Activated T-helper 1 cell treated with anti-CD3 and anti-CD28 coated beads, Interleukin-12 subunit alpha, Interleukin-12 subunit beta, Interleukin-2, Interleukin-4 antibody, amounts not matched to agents 30 ng/mL and 10 ng/mL and 1 ng/mL, durations not matched to agents 14 hours and 24 hours and 36 hours (primary cell): ENCODE data around the gene EIF3B. TPM values are rescaled to one million over a fixed set of nuclear protein-coding genes. Genes with fewer than 3 reads are reported as not detected.
"Not testable (repeated sequence)": the region's sequence is repeated elsewhere in the genome, so short reads cannot be mapped to it uniquely, and the experiment has no call there.

ENCODE experiments used
- DNase-seq: peaks from one replicate; pipeline ENCODE4 v3.0.0; 2021; ENCODE audit warnings: low spot score
- H3K27ac Mint-ChIP-seq: one replicate; pipeline ENCODE4 v1.8.0; 2021; ENCODE audit warnings: mild to moderate bottlenecking, mixed read lengths
- H3K27me3 Mint-ChIP-seq: one replicate; pipeline ENCODE4 v1.8.0; 2022; ENCODE audit warnings: mild to moderate bottlenecking, moderate library complexity, mixed read lengths; ENCODE audit not compliant: insufficient read depth
- H3K36me3 Mint-ChIP-seq: one replicate; pipeline ENCODE4 v1.8.0; 2021; ENCODE audit warnings: low read depth, mixed read lengths
- H3K4me1 Mint-ChIP-seq: one replicate; pipeline ENCODE4 v1.8.0; 2021; ENCODE audit warnings: low read depth, mixed read lengths
- H3K4me3 Mint-ChIP-seq: one replicate; pipeline ENCODE4 v1.8.0; 2021; ENCODE audit warnings: mild to moderate bottlenecking, moderate library complexity, mixed read lengths
- H3K9me3 Mint-ChIP-seq: one replicate; pipeline ENCODE4 v1.8.0; 2021; ENCODE audit warnings: mixed read lengths
- intact Hi-C: fragments of 100-400 bp; cut with micrococcal nuclease; formaldehyde crosslinking; loops from one replicate; pipeline ENCODE4 v1.15.1; 2024
- total RNA-seq: library from RNA; stranded (reverse); gene quantifications from 2 replicates; pipeline ENCODE4 v1.2.3, GENCODE V29; 2022

EIF3B gene
- total RNA-seq, result 269 and 270 TPM in 2 replicates

DNA sequence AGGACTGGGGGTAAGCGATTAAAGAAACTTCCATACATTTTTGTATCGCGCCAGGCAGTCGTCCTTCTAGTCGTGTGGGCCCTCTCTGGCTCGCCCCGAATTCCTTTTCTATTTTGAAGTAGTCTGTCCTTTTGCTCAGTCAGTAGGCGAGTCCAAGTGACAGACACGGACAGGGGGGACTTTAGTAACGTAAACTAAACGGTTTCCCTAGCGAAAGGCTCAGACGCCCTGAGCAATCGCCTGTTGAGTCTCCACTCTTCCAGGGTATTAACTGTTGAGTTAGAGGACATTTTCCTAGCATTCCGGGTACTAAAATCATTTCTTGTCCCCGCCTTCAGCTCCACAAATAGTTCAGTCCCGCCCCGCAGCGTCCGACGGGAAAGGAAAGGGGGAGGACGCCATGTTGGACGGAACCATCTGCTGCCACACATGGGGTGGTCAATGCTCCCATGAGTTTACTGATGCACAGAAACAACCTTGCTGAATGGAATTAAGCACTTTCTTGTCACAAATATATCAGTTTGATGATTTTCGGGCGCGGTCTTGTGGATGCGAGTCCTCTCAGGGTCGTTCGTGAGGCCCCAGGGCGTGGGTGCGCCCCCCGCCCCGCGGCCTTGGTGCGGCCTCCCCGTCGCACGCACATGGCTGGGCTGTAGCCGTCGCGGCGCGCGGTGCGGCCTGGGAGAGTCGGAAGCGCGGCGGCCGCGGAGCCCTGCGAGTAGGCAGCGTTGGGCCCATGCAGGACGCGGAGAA is at the start of gene EIF3B:
Gene EIF3B (plus strand): TSS at position 642 of the 753 bp plus-strand sequence. CDS start 95 bp downstream, at position 737.
- Mint-ChIP-seq H3K9me3 (no peaks in the 10 kb centered on the region), H3K4me1 (peaks cover 21% of the 10 kb centered on the region), H3K36me3 (peaks cover 17% of the 10 kb centered on the region), H3K27ac (peak within 1 kb of the TSS; percentile 100), H3K27me3 (no peaks in the 10 kb centered on the region), H3K4me3 (peak within 1 kb of the TSS; percentile 92)
- intact Hi-C loops, result loop anchor here (1.0 to 10.0 kb wide), 8 partner anchors 40 to 895 kb away; partner anchors contain the start of genes BRAT1, MAD1L1, MICALL2 and PSMG3
- peak; percentile 85 for DNase-seq

DNA sequence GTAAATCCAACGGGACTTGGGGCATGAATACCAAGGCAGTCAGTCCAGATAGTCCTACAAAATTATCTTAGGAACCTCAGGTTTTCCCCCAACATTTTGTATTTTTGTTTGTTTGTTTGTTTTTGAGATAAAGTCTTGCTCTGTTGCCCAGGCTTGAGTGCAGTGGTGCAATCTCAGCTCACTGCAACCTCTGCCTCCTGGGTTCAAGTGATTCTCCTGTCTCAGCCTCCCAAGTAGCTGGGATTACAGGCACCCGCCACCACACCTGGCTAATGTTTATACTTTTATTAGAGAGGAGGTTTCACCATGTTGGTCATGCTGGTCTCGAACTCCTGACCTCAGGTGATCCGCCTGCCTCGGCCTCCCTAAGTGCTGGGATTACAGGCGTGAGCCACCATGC is 49.4 kb upstream of the EIF3B start:
- H3K27me3 Mint-ChIP-seq, H3K36me3 Mint-ChIP-seq, H3K27ac Mint-ChIP-seq, H3K9me3 Mint-ChIP-seq, H3K4me3 Mint-ChIP-seq, DNase-seq, intact Hi-C loops: not testable (repeated sequence)
- H3K4me1 Mint-ChIP-seq, result peaks cover 20% of the 10 kb centered on the region

GRCh38 chr7:2306688-2307087 is 47.9 kb upstream of the EIF3B start:
- Mint-ChIP-seq H3K27ac (no peak overlapping the region), H3K4me3 (no peak overlapping the region), H3K9me3 (no peaks in the 10 kb centered on the region), H3K36me3 (peaks cover 2% of the 10 kb centered on the region), H3K4me1 (peaks cover 6% of the 10 kb centered on the region), H3K27me3 (no peaks in the 10 kb centered on the region)
- intact Hi-C loops, result no loop called here
- DNase-seq, result no peak

GRCh38 chr7:2307690-2308107 is 46.9 kb upstream of the EIF3B start:
- peaks cover 2% of the 10 kb centered on the region for H3K36me3 Mint-ChIP-seq
- H3K4me3 Mint-ChIP-seq, result no peak overlapping the region
- H3K27ac Mint-ChIP-seq, result no peak overlapping the region

GRCh38 chr7:2309889-2310331 is 44.7 kb upstream of the EIF3B start:
- peaks cover 2% of the 10 kb centered on the region for H3K36me3 Mint-ChIP-seq
- no peaks in the 10 kb centered on the region for H3K9me3 Mint-ChIP-seq
- no peak overlapping the region for H3K27ac Mint-ChIP-seq
- H3K27me3 Mint-ChIP-seq, result no peaks in the 10 kb centered on the region
- DNase-seq, result no peak
- intact Hi-C loops, result loop anchor here (5.0 kb wide), 2 partner anchors 247 to 388 kb away; partner anchors contain the start of genes BRAT1 and IQCE
- no peak overlapping the region for H3K4me3 Mint-ChIP-seq
- peaks cover 15% of the 10 kb centered on the region for H3K4me1 Mint-ChIP-seq

More at GRCh38 chr7:2307690-2308107, 46.9 kb upstream of the EIF3B start:
- Mint-ChIP-seq H3K4me1 (peaks cover 15% of the 10 kb centered on the region), H3K9me3 (no peaks in the 10 kb centered on the region), H3K27me3 (no peaks in the 10 kb centered on the region)
- intact Hi-C loops, result no loop called here
- no peak for DNase-seq

- no peaks in the 10 kb centered on the region for H3K27me3 Mint-ChIP-seq
- intact Hi-C loops, result loop anchor here (5.0 kb wide), 2 partner anchors 245 to 390 kb away; partner anchors contain the start of genes BRAT1 and IQCE
- peaks cover 2% of the 10 kb centered on the region for H3K36me3 Mint-ChIP-seq
- peak overlapping the region; percentile 21 for H3K27ac Mint-ChIP-seq
- peaks cover 15% of the 10 kb centered on the region for H3K4me1 Mint-ChIP-seq
- H3K9me3 Mint-ChIP-seq, result no peaks in the 10 kb centered on the region
- H3K4me3 Mint-ChIP-seq, result peak overlapping the region; percentile 60
- DNase-seq, result no peak
These were observed 42.2 kb upstream of the EIF3B start for GRCh38 chr7:2312267-2312929.

- DNase-seq, result no peak
- peaks cover 8% of the 10 kb centered on the region for H3K4me1 Mint-ChIP-seq
- peak overlapping the region; percentile 87 for H3K27ac Mint-ChIP-seq
- H3K9me3 Mint-ChIP-seq, result no peaks in the 10 kb centered on the region
- intact Hi-C loops, result loop anchor here (1.0 to 5.0 kb wide), 6 partner anchors 41 to 743 kb away; partner anchors contain the start of genes BRAT1, CHST12, EIF3B and IQCE
- peak overlapping the region; percentile 91 for H3K4me3 Mint-ChIP-seq
- no peaks in the 10 kb centered on the region for H3K27me3 Mint-ChIP-seq
- H3K36me3 Mint-ChIP-seq, result no peaks in the 10 kb centered on the region
These were observed 41.0 kb upstream of the EIF3B start for GRCh38 chr7:2313450-2314208.

DNA sequence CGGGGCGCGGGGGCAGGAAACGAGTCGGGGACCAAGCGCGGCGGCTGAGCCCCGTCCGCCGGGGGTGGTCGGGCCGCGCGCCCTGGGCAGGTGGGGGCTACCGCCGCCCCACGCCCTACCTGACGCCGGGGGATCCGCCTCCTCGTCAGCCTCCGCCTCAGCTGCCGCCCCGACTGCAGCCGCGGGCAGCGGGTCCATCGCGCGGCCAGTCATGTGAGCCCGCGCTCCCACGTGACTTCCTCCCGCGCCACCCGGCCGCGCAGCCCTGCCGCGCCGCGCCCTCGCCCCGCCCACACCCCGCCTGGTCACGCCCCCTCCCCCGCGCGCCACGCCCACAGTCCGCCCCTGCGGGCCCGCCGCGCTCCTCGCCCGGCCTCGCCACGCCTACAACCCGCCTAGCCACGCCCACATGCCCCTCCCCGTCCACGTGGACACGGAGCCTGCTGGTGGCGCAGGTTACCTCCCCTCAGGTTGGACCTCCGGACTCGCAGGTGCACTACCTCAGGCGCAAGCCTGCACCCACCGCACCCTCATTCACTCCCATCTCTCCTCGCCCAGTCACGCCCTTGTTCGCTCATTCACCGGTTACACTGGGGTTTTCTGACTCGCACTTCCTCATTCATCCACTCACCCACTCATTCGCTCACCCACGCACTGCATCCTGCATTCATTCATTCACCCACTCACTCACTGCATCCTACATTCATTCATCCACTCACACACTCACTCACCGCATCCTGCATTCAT is 40.2 kb upstream of the EIF3B start, which contains the start of gene SNX8:
Gene SNX8 (minus strand): TSS at position 233 of the 747 bp plus-strand sequence. CDS start 20 bp downstream, at position 213.
- intact Hi-C loops, result loop anchor here (1.0 to 5.0 kb wide), 6 partner anchors 40 to 744 kb away; partner anchors contain the start of genes BRAT1, CHST12, EIF3B and IQCE
- Mint-ChIP-seq H3K9me3 (no peaks in the 10 kb centered on the region), H3K27ac (peak within 1 kb of the TSS; percentile 87), H3K4me3 (peak within 1 kb of the TSS; percentile 91), H3K27me3 (no peaks in the 10 kb centered on the region), H3K4me1 (peaks cover 8% of the 10 kb centered on the region), H3K36me3 (no peaks in the 10 kb centered on the region)
- DNase-seq, result peak; percentile 93

- intact Hi-C loops, result loop anchor here (1.0 to 5.0 kb wide), 6 partner anchors 39 to 745 kb away; partner anchors contain the start of genes BRAT1, CHST12, EIF3B and IQCE
- not testable (repeated sequence) for H3K4me3 Mint-ChIP-seq, H3K27me3 Mint-ChIP-seq, H3K27ac Mint-ChIP-seq, H3K36me3 Mint-ChIP-seq, DNase-seq, H3K9me3 Mint-ChIP-seq, H3K4me1 Mint-ChIP-seq
These were observed 39.6 kb upstream of the EIF3B start for GRCh38 chr7:2314956-2315530.

GRCh38 chr7:2315787-2316186 is 38.8 kb upstream of the EIF3B start:
- H3K27ac Mint-ChIP-seq, result no peak overlapping the region
- peaks cover 8% of the 10 kb centered on the region for H3K4me1 Mint-ChIP-seq
- no peaks in the 10 kb centered on the region for H3K36me3 Mint-ChIP-seq
- intact Hi-C loops, result loop anchor here (2.0 kb wide), 1 partner anchor 73 kb away; the partner anchor contains the start of genes MRM2 and NUDT1
- DNase-seq, result no peak
- H3K9me3 Mint-ChIP-seq, result no peaks in the 10 kb centered on the region
- no peak overlapping the region for H3K4me3 Mint-ChIP-seq
- H3K27me3 Mint-ChIP-seq, result no peaks in the 10 kb centered on the region

- Mint-ChIP-seq H3K27ac (no peak overlapping the region), H3K4me3 (no peak overlapping the region), H3K27me3 (no peaks in the 10 kb centered on the region), H3K9me3 (no peaks in the 10 kb centered on the region), H3K4me1 (peaks cover 8% of the 10 kb centered on the region), H3K36me3 (no peaks in the 10 kb centered on the region)
- intact Hi-C loops, result no loop called here
- DNase-seq, result no peak
These were observed 38.0 kb upstream of the EIF3B start for GRCh38 chr7:2316578-2316977.
